Measurements from ENCODE around the gene HS2ST1. TPM values are rescaled to one million over a fixed set of nuclear protein-coding genes. Genes with fewer than 3 reads are reported as not detected.

Gene HS2ST1
- total and polyA plus RNA-seq, 4 donors: 5.4 to 11.8 (median 8.2) TPM

- H3K4me1 ChIP-seq (ENCODE audit: control insufficient read depth in 4 of 4, insufficient read depth in 4 of 4, low read length in 3 of 4): no peaks in the 10 kb centered on the region
- H3K27ac ChIP-seq (ENCODE audit: low read depth in 1 of 2, low read length in 2 of 2): no peak overlapping the region
- DNase-seq (ENCODE audit: low spot score): no peak
- no peak overlapping the region for H3K4me3 ChIP-seq (ENCODE audit: low read depth in 1 of 3, low read length in 3 of 3)
- WGBS: 100% methylated on average over 1 of the region's 1 CpG
- no peaks in the 10 kb centered on the region for H3K27me3 ChIP-seq (ENCODE audit: control insufficient read depth in 4 of 4, insufficient read depth in 4 of 4, low read length in 3 of 4)
- H3K36me3 ChIP-seq (ENCODE audit: control insufficient read depth in 4 of 4, insufficient read depth in 3 of 4, low read depth in 1 of 4, low read length in 3 of 4): no peaks in the 10 kb centered on the region
- no peak overlapping the region for H3K9ac ChIP-seq (ENCODE audit: low read depth in 1 of 2, low read length in 2 of 2)
- TF ChIP-seq GABPA (IDR thresholded peaks at IDR 0.05 in 1 of 2, conservative IDR thresholded peaks at IDR 0.05 in 1 of 2) (no peak), RXRA (IDR thresholded peaks at IDR 0.05) (no peak), HNF4A (conservative IDR thresholded peaks at IDR 0.05) (no peak), JUND (IDR thresholded peaks at IDR 0.05) (no peak), FOXA2 (IDR thresholded peaks at IDR 0.05) (no peak), SP1 (IDR thresholded peaks at IDR 0.05) (no peak)
- no peaks in the 10 kb centered on the region for H3K9me3 ChIP-seq (ENCODE audit: control insufficient read depth in 4 of 4, low read length in 3 of 4)
Measured at GRCh38 chr1:87122243-87122642, 207.8 kb downstream of the HS2ST1 start.

DNA sequence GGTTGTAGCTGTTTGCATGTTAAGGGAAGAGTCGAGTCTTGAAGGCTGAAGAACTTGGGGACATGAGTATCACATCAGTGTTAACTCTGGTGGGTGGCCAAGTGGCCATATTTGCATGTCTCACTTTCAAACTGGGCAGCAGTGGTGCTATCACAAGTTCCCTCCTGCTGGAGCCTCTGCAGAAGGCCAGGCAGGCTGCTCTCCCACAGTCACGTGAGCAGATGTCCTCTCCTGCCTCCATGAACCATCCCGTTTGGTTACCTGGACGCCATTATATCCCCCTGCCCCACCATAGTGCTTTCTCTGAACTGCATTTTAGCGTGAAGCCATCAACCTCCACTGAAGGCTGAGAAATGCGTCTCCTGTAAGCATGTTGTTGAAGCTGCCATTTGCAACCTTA, 209.2 kb downstream of the HS2ST1 start:
- Histone ChIP-seq H3K9me3 (ENCODE audit: control insufficient read depth in 4 of 4, low read length in 3 of 4) (no peaks in the 10 kb centered on the region), H3K27ac (ENCODE audit: low read depth in 1 of 2, low read length in 2 of 2) (no peak overlapping the region), H3K4me1 (ENCODE audit: control insufficient read depth in 4 of 4, insufficient read depth in 4 of 4, low read length in 3 of 4) (no peaks in the 10 kb centered on the region), H3K9ac (ENCODE audit: low read depth in 1 of 2, low read length in 2 of 2) (no peak overlapping the region), H3K4me3 (ENCODE audit: low read depth in 1 of 3, low read length in 3 of 3) (no peak overlapping the region), H3K36me3 (ENCODE audit: control insufficient read depth in 4 of 4, insufficient read depth in 3 of 4, low read depth in 1 of 4, low read length in 3 of 4) (no peaks in the 10 kb centered on the region), H3K27me3 (ENCODE audit: control insufficient read depth in 4 of 4, insufficient read depth in 4 of 4, low read length in 3 of 4) (no peaks in the 10 kb centered on the region)
- 89% methylated on average over 6 of the region's 6 CpGs for WGBS
- no peak for DNase-seq (ENCODE audit: low spot score)
- TF ChIP-seq, protein P1, sequence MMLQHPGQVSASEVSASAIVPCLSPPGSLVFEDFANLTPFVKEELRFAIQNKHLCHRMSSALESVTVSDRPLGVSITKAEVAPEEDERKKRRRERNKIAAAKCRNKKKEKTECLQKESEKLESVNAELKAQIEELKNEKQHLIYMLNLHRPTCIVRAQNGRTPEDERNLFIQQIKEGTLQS (IDR thresholded peaks at IDR 0.05): no peak
- TF ChIP-seq GABPA (IDR thresholded peaks at IDR 0.05 in 1 of 2, conservative IDR thresholded peaks at IDR 0.05 in 1 of 2): no peak
- no peak for TF ChIP-seq RAD21 (IDR thresholded peaks at IDR 0.05)
- TF ChIP-seq REST (IDR thresholded peaks at IDR 0.05): no peak
- no peak for TF ChIP-seq EGR1 (IDR thresholded peaks at IDR 0.05; ENCODE audit: low read depth in 2 of 2)
- TF ChIP-seq NR2F2 (IDR thresholded peaks at IDR 0.05): no peak
- TF ChIP-seq RXRA (IDR thresholded peaks at IDR 0.05): no peak
- TF ChIP-seq, protein P2, sequence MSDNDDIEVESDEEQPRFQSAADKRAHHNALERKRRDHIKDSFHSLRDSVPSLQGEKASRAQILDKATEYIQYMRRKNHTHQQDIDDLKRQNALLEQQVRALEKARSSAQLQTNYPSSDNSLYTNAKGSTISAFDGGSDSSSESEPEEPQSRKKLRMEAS (IDR thresholded peaks at IDR 0.05): no peak

GRCh38 chr1:87126886-87127505, 212.6 kb downstream of the HS2ST1 start:
- no peak for TF ChIP-seq HNF4A (conservative IDR thresholded peaks at IDR 0.05)
- H3K36me3 ChIP-seq (ENCODE audit: control insufficient read depth in 4 of 4, insufficient read depth in 3 of 4, low read depth in 1 of 4, low read length in 3 of 4): no peaks in the 10 kb centered on the region
- no peak overlapping the region for H3K27ac ChIP-seq (ENCODE audit: low read depth in 1 of 2, low read length in 2 of 2)
- no peak overlapping the region for H3K4me3 ChIP-seq (ENCODE audit: low read depth in 1 of 3, low read length in 3 of 3)
- no peak overlapping the region for H3K9ac ChIP-seq (ENCODE audit: low read depth in 1 of 2, low read length in 2 of 2)
- H3K4me1 ChIP-seq (ENCODE audit: control insufficient read depth in 4 of 4, insufficient read depth in 4 of 4, low read length in 3 of 4): peaks cover 0 to 2% (median 1%) of the 10 kb centered on the region in 4 donors
- no peaks in the 10 kb centered on the region for H3K27me3 ChIP-seq (ENCODE audit: control insufficient read depth in 4 of 4, insufficient read depth in 4 of 4, low read length in 3 of 4)
- 94% methylated on average over 6 of the region's 6 CpGs for WGBS
- H3K9me3 ChIP-seq (ENCODE audit: control insufficient read depth in 4 of 4, low read length in 3 of 4): no peaks in the 10 kb centered on the region
- DNase-seq (ENCODE audit: low spot score): no peak

All from liver (tissue), 9 donors.